ENCODE results near the gene PITX3.
"Not testable (repeated sequence)": the region's sequence is repeated elsewhere in the genome, so short reads cannot be mapped to it uniquely, and the experiment has no call there.

The PITX3 gene

DNA sequence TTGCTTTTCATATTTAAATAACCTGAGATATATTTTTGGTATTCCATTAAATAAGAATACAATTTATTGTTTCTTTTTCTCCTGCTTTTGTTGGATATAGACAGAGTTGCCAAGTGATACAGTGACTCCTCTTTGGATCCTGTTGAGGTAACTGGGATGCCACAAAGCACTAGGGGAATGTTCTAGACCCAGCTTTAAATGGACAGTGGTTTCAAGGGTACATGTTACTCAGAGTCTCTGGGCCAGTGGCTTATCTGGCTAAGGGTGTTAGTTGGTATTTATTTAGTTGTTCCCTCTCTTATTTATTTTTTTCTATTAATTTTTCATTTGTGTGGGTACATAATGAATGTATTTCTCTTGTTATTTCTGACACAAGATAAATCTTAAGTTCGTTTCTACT, 13.1 kb upstream of the PITX3 start:
- no peak overlapping the region for H3K4me3 ChIP-seq (ENCODE audit: low read depth, low read length)
- TF ChIP-seq, protein P1, sequence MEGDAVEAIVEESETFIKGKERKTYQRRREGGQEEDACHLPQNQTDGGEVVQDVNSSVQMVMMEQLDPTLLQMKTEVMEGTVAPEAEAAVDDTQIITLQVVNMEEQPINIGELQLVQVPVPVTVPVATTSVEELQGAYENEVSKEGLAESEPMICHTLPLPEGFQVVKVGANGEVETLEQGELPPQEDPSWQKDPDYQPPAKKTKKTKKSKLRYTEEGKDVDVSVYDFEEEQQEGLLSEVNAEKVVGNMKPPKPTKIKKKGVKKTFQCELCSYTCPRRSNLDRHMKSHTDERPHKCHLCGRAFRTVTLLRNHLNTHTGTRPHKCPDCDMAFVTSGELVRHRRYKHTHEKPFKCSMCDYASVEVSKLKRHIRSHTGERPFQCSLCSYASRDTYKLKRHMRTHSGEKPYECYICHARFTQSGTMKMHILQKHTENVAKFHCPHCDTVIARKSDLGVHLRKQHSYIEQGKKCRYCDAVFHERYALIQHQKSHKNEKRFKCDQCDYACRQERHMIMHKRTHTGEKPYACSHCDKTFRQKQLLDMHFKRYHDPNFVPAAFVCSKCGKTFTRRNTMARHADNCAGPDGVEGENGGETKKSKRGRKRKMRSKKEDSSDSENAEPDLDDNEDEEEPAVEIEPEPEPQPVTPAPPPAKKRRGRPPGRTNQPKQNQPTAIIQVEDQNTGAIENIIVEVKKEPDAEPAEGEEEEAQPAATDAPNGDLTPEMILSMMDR (IDR thresholded peaks at IDR 0.05; ENCODE audit: low read depth, low read length, missing control alignments), result no peak
- H3K27ac ChIP-seq, result no peak overlapping the region
- H3K36me3 ChIP-seq (replicated peaks), result no peaks in the 10 kb centered on the region
- in situ Hi-C loops (cut with HindIII; ENCODE audit: low pct_ligation_motif_present, low sequenced_read_pairs), result no loop called here
- no peak for DNase-seq
- no peaks in the 10 kb centered on the region for H3K27me3 ChIP-seq (replicated peaks)

DNA sequence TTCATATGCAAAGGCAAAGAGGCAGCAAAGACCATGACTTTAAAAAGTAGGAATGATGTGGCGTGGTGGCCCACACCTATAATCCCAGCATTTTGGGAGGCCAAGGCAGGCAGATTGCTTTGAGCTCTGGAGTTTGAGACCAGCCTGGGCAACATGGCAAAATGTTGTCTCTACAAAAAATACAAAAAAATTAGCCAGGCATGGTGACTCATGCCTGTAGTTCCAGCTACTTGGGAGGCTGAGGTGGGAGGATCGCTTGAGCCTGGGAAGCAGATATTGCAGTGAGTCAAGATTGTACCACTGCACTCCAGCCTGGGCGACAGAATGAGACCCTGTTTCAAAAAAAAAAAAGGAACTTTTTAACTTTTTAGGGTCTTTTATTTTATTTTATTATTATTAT, 11.2 kb upstream of the PITX3 start:
- H3K27ac ChIP-seq; H3K36me3 ChIP-seq (replicated peaks); H3K27me3 ChIP-seq (replicated peaks); H3K4me3 ChIP-seq (ENCODE audit: low read depth, low read length); in situ Hi-C loops (cut with HindIII; ENCODE audit: low pct_ligation_motif_present, low sequenced_read_pairs): not testable (repeated sequence)
- DNase-seq, result peak; percentile 40

DNA sequence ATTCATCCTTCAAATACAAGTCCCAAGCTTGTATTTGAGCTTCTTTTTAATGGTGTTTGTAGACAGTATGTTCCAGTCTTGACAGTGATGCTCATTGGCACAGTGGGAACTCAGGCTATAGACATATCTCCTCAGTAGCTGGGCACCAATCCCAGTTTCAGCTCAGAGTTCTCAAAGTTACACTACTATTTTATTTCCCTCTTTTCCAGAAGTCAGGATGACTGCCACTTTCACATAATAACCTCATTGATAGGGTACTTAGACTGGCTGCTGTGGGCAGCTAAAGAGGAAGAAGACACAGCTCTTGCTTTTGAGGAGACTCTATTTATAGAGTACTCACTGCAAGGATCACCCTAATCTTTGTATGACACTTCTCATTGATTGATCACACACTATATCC, 6.4 kb upstream of the PITX3 start:
- TF ChIP-seq, protein P1 (IDR thresholded peaks at IDR 0.05; ENCODE audit: low read depth, low read length, missing control alignments), result no peak
- in situ Hi-C loops (cut with HindIII; ENCODE audit: low pct_ligation_motif_present, low sequenced_read_pairs), result no loop called here
- H3K4me3 ChIP-seq (ENCODE audit: low read depth, low read length), result no peak overlapping the region
- no peaks in the 10 kb centered on the region for H3K27me3 ChIP-seq (replicated peaks)
- H3K36me3 ChIP-seq (replicated peaks), result no peaks in the 10 kb centered on the region
- DNase-seq, result no peak
- no peak overlapping the region for H3K27ac ChIP-seq

DNA sequence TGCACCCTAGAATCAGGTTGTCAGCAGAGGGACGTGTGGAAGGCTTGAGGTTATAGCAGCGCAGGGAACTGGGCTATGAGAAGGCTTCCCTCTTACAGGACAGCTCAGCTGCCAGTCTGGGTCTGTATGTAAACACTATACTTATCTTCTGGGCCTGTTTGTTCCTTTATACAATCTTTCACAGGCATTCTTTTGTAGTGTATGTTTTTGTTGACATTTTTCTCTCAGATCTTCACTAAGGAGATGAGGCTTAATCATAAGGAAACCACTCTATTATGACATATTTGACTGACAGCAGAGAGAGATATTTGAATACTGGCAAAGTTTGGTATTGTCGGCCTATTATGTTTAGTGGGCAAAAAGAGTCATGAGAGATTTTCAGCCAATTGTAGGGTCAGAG, 4.9 kb upstream of the PITX3 start:
- Histone ChIP-seq H3K27ac (peak overlapping the region; percentile 87), H3K27me3 (replicated peaks) (no peaks in the 10 kb centered on the region), H3K36me3 (replicated peaks) (no peaks in the 10 kb centered on the region), H3K4me3 (ENCODE audit: low read depth, low read length) (peak overlapping the region; percentile 99)
- TF ChIP-seq, protein P1 (IDR thresholded peaks at IDR 0.05; ENCODE audit: low read depth, low read length, missing control alignments), result no peak
- DNase-seq, result no peak
- in situ Hi-C loops (cut with HindIII; ENCODE audit: low pct_ligation_motif_present, low sequenced_read_pairs), result no loop called here

DNA sequence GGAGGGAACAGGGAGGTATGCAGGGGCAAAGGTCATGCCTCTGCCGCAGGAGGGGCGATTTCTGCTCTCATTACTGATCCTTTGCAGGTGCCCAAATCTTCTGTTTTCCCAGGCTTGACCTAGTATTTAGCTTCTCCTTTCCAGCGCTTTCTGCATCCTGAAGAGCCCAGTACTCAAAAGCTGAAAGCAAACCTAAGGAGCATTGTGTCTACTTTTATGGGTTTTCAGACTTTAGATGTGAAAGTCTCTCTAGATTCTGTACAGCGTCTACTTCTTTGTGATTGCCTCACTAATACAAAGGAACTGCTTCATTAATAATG, 4.6 kb upstream of the PITX3 start:
- peak overlapping the region; percentile 87 for H3K27ac ChIP-seq
- no peaks in the 10 kb centered on the region for H3K36me3 ChIP-seq (replicated peaks)
- H3K4me3 ChIP-seq (ENCODE audit: low read depth, low read length), result peak overlapping the region; percentile 99
- in situ Hi-C loops (cut with HindIII; ENCODE audit: low pct_ligation_motif_present, low sequenced_read_pairs), result no loop called here
- TF ChIP-seq, protein P1 (IDR thresholded peaks at IDR 0.05; ENCODE audit: low read depth, low read length, missing control alignments), result no peak
- DNase-seq, result no peak
- no peaks in the 10 kb centered on the region for H3K27me3 ChIP-seq (replicated peaks)

DNA sequence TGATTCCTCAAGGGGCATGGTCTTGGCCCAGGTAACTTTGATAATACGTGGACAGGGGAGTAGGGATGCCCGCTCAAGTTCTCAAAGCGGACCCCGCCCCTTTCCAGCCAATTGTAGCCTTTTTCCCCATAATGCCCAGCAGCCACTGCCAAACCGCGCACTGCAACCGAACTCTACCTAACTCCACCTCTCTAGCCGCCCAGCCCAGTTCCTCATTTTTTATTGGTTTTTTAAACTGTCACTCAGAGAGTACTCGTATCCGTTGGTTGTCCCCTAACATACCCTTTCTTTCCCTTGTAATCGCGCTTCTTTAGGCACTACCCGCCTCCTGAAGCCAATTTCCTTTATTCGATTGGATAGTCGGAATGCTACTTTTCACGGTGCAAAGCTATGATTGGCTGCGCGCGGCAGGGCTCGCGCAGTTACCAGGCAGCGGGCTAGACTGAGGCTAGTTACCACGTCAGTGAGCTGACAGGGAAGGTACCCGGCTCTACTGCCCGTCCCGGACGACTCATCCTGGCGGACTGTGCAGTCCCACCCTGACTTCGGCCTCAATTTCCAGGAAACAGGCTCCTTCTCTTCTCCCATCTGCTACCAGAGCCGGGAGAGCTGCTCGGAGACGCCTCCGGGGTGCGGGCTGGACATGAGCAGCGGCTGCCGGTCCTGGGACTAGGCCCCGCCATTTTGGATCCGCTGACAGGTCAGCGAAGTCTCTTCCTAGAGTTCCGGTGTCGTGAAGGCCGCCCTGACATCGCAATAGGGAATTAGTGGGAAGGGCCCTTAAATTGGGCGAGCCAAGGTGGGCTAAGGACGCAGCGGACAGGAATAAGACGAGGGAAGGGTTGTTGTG, 4.0 kb upstream of the PITX3 start, which contains the start of gene GBF1:
Gene GBF1, plus strand, starts transcription at position 451 of the 850 bp plus-strand sequence. CDS start 13,407 bp downstream, outside the sequence.
- TF ChIP-seq, protein P1 (IDR thresholded peaks at IDR 0.05; ENCODE audit: low read depth, low read length, missing control alignments), result no peak
- peak; percentile 100 for DNase-seq
- Histone ChIP-seq H3K27ac (peak within 1 kb of the TSS; percentile 87), H3K4me3 (ENCODE audit: low read depth, low read length) (peak within 1 kb of the TSS; percentile 99), H3K27me3 (replicated peaks) (peaks cover 2% of the 10 kb centered on the region), H3K36me3 (replicated peaks) (no peaks in the 10 kb centered on the region)
- in situ Hi-C loops (cut with HindIII; ENCODE audit: low pct_ligation_motif_present, low sequenced_read_pairs), result no loop called here

Data from brain microvascular endothelial cell (primary cell).